Duodenal mucosa (tissue), 2 donors: Measurements from ENCODE around the gene TECR.
A peak's percentile ranks its signal among the peaks of the same experiment; 100 is the strongest.
"Not testable (repeated sequence)": the region's sequence is repeated elsewhere in the genome, so short reads cannot be mapped to it uniquely, and the experiment has no call there.

Experiments
- H3K27ac ChIP-seq: one replicate; pipeline ENCODE4 v1.7.0; 2013; ENCODE audit warnings: low read depth, low read length
- H3K27me3 ChIP-seq, 2 donors: one replicate each; pipeline ENCODE4 v1.7.0; 2013; ENCODE audit warnings: low read length in 2 of 2, control low read depth in 1 of 2; ENCODE audit not compliant: insufficient read depth in 2 of 2, control insufficient read depth in 1 of 2
- H3K36me3 ChIP-seq, 2 donors: one replicate each; pipeline ENCODE4 v1.7.0; 2013; ENCODE audit warnings: low read length in 2 of 2, control low read depth in 1 of 2; ENCODE audit not compliant: insufficient read depth in 2 of 2, control insufficient read depth in 1 of 2
- H3K4me1 ChIP-seq, 2 donors: one replicate each; pipeline ENCODE4 v1.7.0; 2013; ENCODE audit warnings: low read length in 2 of 2, control low read depth in 1 of 2; ENCODE audit not compliant: insufficient read depth in 2 of 2, control insufficient read depth in 1 of 2
- H3K4me3 ChIP-seq, 2 donors: one replicate each; pipeline ENCODE4 v1.7.0; 2013; ENCODE audit warnings: low read length in 2 of 2, low read depth in 1 of 2
- H3K9ac ChIP-seq, 2 donors: one replicate each; pipeline ENCODE4 v1.7.0; 2013; ENCODE audit warnings: low read length in 2 of 2, low read depth in 1 of 2
- H3K9me3 ChIP-seq, 2 donors: one replicate each; pipeline ENCODE4 v1.7.0; 2013; ENCODE audit warnings: low read length in 2 of 2, control low read depth in 1 of 2; ENCODE audit not compliant: control insufficient read depth in 1 of 2

The TECR gene

DNA sequence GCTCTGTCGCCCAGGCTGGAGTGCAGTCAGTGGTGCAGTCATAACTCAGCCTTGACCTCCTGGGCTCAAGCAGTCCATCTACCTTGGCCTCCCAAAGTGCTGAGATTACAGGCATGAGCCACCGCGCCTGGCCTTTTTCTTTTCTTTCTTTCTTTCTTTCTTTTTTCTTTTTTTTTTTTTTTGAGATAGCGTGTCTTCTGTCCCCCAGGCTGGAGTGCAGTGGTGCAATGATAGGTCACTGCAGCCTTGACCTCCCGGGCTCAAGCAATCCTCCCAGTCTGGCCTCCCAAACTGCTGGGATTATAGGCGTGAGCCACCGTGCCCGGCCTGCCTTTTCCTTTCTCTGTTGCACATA, 22.6 kb downstream of the TECR start:
- H3K27me3 ChIP-seq, H3K27ac ChIP-seq, H3K9me3 ChIP-seq, H3K9ac ChIP-seq, H3K4me3 ChIP-seq: not testable (repeated sequence)
- Histone ChIP-seq H3K36me3 (peaks cover 0 to 14% of the 10 kb centered on the region in 2 donors), H3K4me1 (peaks cover 22 to 30% of the 10 kb centered on the region in 2 donors)

DNA sequence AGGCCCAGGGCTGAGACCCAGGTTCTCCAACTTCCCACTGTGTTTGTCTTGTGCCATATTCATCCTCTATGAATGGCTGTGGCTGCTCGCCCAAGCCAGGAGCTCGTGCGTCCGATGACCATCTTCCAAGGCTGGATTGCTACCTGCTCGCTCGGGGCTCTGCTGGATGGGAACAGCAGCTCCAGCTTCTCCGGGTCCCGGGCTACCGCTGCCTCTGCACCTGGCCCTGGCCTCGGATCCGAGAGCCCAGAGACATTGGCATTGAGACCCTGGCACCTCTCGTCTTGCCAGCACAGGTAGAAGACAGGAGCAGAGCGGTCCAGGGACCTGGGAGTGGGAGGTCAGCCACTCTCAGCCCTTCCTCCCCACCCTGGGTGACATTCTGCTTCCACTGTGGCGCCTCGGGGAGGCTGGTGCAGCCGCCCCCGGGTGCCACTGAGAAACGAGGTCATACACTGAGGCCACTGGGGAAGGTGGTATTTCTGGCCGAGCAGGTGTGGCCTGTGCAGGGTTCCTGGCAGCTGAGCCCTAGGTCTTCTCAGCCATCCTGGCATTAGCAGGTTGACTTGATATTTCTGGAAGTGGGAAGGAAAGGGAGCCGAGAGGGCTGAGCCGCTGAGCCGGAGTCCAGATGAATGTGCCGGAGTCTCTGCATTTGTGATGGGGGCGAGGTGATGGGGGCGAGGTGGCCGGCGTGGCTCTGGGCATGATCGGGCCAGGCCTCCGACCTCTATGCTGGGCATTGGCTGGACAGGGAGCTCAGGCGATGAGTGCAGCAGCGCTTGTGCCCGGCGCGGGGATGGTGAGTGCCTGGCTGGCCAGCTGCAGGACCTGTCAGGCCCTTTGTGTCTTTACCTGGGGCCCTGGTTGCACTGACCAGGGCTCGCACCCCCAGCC, 23.9 kb downstream of the TECR start:
- Histone ChIP-seq H3K36me3 (peaks cover 0 to 14% of the 10 kb centered on the region in 2 donors), H3K27me3 (no peaks in the 10 kb centered on the region), H3K4me3 (no peak overlapping the region), H3K27ac (no peak overlapping the region), H3K4me1 (peaks cover 22 to 30% of the 10 kb centered on the region in 2 donors), H3K9ac (no peak overlapping the region), H3K9me3 (no peaks in the 10 kb centered on the region)

DNA sequence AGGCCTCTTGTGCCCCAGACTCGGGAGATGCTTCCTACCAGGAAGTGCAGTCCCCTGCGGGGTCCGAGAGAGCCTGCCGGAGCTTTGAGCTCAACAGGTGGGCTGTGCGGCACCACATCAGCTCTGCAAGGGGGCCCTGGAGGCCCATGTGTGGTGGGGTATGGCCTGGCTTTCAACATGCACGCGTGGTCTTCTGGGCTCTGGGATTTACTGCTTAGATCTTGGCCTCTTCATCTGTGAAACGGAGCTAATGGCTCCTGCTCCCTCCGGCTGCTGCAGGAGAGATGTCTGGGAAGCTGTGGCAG, 24.5 kb downstream of the TECR start:
- H3K4me3 ChIP-seq = no peak overlapping the region
- H3K27me3 ChIP-seq = no peaks in the 10 kb centered on the region
- no peaks in the 10 kb centered on the region for H3K9me3 ChIP-seq
- peaks cover 0 to 10% of the 10 kb centered on the region in 2 donors for H3K36me3 ChIP-seq
- peaks cover 22 to 30% of the 10 kb centered on the region in 2 donors for H3K4me1 ChIP-seq
- no peak overlapping the region for H3K9ac ChIP-seq
- no peak overlapping the region for H3K27ac ChIP-seq

DNA sequence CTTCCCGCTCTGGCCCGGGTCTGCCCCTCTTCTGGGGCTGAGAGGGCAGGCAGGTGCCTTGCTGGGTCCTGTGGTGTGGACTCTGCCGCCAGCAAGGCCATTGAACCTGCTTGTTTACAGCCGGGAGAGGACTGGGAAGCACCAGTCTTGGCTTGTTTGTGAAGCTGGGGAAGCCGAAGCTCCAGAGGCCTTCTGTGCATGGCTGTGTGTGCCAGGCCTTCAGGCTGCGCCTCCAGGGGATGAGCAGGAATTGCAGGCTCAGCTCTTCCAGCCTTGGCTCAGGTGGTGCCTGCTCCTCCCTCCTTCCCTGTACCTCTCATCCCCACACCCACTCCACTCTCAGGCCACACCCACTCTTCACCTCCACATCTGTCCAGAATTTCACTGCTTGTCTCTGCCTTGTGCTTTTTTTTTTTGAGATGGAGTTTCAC, 25.0 kb downstream of the TECR start:
- peaks cover 0 to 8% of the 10 kb centered on the region in 2 donors for H3K36me3 ChIP-seq
- H3K4me3 ChIP-seq = no peak overlapping the region
- H3K9me3 ChIP-seq = no peaks in the 10 kb centered on the region
- peaks cover 22 to 30% of the 10 kb centered on the region in 2 donors for H3K4me1 ChIP-seq
- H3K9ac ChIP-seq = no peak overlapping the region
- no peak overlapping the region for H3K27ac ChIP-seq
- H3K27me3 ChIP-seq = no peaks in the 10 kb centered on the region

DNA sequence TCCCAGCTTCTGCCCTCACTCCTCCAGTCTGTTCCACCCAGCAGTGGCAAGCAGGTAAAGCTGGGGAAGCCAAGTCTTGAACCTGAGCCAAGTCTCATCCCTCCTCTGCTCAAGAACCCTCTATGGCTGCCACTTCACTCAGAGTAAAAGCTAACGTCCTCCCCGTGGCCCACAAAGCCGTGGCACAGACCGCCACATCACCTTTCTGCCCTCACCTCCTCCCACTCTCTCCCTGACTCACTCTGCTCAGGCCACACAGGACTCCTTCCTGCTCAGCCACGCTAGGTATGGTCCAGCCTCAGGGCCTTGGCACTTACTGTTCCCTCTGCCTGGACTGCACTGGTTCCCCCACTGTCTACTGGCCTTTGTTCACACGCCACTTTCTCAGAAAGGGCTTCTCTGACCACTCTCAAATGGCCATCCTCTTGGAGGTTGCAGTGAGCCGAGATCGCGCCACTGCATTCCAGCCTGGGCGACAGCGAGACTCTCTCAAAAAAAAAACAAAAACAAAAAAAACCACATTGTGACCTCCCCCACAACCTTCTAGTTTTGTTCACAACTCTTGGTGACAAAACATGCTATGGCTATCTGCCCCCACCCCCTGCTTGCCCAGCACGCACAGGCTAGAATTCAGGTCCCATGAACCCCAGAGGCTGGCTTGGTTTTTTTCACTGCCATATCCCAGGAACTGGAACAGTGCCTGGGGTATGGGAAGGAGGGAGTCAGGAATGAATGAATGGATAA, 26.7 kb downstream of the TECR start:
- H3K9ac ChIP-seq = peak overlapping the region in 1 of 2 donors; percentile 35
- no peak overlapping the region for H3K27ac ChIP-seq

DNA sequence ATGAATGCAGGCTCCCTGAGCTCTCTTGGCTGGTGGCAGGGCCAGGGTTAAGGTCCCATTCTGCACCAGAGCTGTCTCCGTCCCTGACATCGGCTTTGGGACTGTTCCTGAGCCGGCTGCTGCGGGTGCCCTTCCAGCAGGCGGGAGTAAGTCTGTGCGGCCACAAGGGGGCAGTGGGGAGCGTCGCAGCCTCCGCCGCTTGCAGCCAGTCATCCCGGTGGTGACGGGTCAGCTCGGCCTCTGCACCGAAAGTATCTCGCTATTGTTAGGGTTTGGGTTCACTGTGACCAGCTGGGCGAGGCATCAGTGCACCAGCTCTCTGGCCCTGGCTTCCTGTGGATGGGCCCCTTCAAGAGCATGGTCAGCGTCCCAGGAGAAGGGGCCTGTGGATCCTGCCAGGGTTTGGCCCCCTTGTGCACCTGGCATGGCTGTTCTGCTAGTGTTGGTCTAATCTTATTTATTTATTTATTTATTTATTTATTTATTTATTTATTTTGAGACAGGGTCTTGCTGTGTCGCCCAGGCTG, 27.3 kb downstream of the TECR start:
- H3K9me3 ChIP-seq = no peaks in the 10 kb centered on the region
- no peak overlapping the region for H3K27ac ChIP-seq
- peaks cover 3 to 16% of the 10 kb centered on the region in 2 donors for H3K4me1 ChIP-seq
- H3K9ac ChIP-seq = peak overlapping the region in 1 of 2 donors; percentile 35
- peaks cover 0 to 8% of the 10 kb centered on the region in 2 donors for H3K36me3 ChIP-seq
- peak overlapping the region in 1 of 2 donors; percentile 45 for H3K4me3 ChIP-seq
- H3K27me3 ChIP-seq = no peaks in the 10 kb centered on the region

More for the DNA sequence above, 26.7 kb downstream of the TECR start:
- Histone ChIP-seq H3K4me3 (peak overlapping the region in 1 of 2 donors; percentile 45), H3K27me3 (no peaks in the 10 kb centered on the region), H3K4me1 (peaks cover 9 to 21% of the 10 kb centered on the region in 2 donors), H3K9me3 (no peaks in the 10 kb centered on the region), H3K36me3 (peaks cover 0 to 8% of the 10 kb centered on the region in 2 donors)

DNA sequence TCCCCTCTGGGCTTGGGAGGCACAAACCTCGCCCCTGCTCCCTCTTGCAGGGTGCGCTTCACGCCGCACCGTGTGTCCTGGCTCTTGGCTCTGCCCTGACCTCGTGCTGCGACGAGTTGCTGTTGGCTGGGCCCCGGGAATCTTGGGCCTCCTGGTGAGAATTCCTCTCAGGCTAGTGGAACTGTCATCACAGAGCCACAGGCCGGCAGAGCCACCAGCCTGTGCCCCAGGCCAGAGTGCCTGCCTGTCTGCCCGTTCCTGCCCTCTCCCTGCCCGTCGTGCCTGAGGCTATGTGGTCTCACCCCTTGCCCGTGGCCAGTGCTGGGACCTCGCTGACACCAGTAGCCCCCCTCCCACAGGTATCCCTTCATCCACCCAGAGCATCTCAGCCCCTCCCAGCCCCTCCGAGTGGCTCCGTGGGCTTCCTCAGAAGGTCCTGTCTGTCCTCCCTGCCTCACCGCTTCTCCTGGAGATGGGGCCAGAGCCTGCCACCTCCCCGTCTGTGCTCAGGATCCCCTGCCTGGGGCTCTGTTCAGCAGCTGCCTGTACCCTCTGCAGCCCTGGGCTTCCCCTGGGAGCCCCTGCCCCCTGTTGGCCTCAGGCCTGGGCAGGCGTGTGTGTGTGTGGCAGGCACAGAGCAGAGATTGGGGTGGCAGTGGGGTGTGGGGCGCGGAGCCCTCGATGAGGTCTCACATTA, 29.1 kb downstream of the TECR start:
- Histone ChIP-seq H3K27ac (no peak overlapping the region), H3K4me1 (peaks cover 3 to 16% of the 10 kb centered on the region in 2 donors)

DNA sequence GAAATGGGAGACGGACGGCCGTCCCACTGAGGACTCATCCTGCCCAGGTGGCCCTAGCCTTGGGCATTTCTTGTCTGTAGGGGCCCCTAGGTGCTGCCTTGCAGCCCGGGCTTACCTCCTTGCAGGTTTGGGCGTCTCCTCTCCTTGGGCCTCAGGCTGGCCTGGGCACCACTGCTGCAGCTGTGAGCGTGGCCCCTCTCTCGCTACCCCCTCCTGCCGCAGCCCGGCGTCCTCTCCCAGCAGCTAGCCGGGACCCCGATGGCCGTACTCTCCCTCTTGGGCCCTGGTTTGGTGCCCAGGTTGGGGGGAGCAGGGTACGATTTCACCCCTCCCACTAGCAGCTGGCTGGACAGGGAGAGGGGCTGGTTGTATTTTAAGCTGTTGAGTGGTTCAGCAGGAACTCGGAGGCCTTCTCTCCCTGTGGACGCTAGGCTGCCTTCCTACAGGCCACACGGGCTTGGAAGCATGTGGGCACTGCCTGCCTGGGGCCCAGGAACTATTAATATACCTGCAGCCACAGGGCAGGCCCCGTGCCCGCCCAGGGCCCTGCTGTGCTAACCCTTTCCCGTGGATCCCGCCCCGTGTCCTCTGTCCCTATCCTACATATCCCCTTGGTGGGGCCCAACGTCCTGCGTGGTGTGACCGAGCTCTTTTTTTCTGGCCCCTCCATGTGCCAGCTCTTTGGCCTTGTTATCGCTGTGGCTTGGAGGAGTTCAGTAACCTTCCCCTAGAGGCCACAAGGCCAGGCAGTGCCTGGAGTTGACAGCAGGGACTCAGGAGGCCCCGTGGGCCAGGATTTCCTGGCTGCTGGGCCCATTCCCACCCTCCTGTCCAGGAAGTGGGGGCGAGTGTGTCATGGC, 30.8 kb downstream of the TECR start:
- no peaks in the 10 kb centered on the region for H3K9me3 ChIP-seq
- H3K27ac ChIP-seq = no peak overlapping the region
- peaks cover 3 to 6% of the 10 kb centered on the region in 2 donors for H3K4me1 ChIP-seq
- H3K4me3 ChIP-seq = no peak overlapping the region
- H3K9ac ChIP-seq = no peak overlapping the region
- H3K36me3 ChIP-seq = peaks cover 4 to 14% of the 10 kb centered on the region in 2 donors
- no peaks in the 10 kb centered on the region for H3K27me3 ChIP-seq

More for the DNA sequence above, 29.1 kb downstream of the TECR start:
- Histone ChIP-seq H3K27me3 (no peaks in the 10 kb centered on the region), H3K4me3 (no peak overlapping the region), H3K36me3 (peaks cover under 1 to 6% of the 10 kb centered on the region in 2 donors), H3K9me3 (no peaks in the 10 kb centered on the region), H3K9ac (no peak overlapping the region)

DNA sequence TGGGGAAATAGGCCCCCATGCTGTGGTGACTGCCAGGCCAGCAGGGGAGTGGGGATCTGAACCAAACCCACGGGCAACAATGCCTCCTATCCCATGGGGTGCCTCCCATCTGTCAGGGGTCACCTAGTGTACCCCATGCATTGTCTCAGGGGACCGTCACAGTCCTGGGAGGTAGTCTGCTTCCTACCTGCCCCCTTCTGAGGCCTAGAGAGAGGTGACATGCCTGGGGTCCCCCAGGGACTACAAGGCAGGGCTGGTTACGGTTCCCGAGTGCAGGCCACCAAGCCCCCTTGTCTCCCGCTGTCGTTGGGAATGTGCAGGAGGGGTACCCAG, 31.3 kb downstream of the TECR start:
- Histone ChIP-seq H3K4me3 (no peak overlapping the region), H3K27me3 (no peaks in the 10 kb centered on the region), H3K36me3 (peaks cover 4 to 18% of the 10 kb centered on the region in 2 donors), H3K9me3 (no peaks in the 10 kb centered on the region), H3K27ac (no peak overlapping the region), H3K4me1 (peaks cover 3 to 6% of the 10 kb centered on the region in 2 donors), H3K9ac (no peak overlapping the region)
